ENCODE measurements around the gene CUBN.

DNA sequence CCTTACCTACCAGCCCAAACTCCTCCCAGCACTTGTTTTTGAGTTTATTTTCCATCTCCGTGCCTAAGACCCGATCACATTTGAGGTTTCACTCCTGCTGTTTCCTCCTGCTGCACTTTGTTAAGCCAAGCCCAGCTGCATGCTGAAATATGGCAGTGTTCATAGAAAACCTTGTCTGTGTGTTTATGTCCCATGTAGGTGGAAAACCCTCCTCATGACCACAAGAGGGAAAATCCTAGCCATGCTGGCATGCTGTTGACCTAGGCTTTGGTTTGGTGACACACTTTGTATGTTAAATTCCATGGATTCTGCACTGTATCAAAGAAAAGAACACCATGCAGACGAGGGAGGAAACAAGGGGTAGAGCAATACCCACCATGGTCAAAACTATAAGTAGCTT lies 154.4 kb downstream of the CUBN start:
- TF ChIP-seq SIN3A (IDR thresholded peaks at IDR 0.05; ENCODE audit: borderline replicate concordance, insufficient read depth, low read depth, low read length) (no peak), POLR2AphosphoS5 (IDR thresholded peaks at IDR 0.05; ENCODE audit: low read depth, low read length) (no peak), TCF7L2 (IDR thresholded peaks at IDR 0.05; ENCODE audit: low read depth, low read length) (no peak)
- TF ChIP-seq, protein P1, sequence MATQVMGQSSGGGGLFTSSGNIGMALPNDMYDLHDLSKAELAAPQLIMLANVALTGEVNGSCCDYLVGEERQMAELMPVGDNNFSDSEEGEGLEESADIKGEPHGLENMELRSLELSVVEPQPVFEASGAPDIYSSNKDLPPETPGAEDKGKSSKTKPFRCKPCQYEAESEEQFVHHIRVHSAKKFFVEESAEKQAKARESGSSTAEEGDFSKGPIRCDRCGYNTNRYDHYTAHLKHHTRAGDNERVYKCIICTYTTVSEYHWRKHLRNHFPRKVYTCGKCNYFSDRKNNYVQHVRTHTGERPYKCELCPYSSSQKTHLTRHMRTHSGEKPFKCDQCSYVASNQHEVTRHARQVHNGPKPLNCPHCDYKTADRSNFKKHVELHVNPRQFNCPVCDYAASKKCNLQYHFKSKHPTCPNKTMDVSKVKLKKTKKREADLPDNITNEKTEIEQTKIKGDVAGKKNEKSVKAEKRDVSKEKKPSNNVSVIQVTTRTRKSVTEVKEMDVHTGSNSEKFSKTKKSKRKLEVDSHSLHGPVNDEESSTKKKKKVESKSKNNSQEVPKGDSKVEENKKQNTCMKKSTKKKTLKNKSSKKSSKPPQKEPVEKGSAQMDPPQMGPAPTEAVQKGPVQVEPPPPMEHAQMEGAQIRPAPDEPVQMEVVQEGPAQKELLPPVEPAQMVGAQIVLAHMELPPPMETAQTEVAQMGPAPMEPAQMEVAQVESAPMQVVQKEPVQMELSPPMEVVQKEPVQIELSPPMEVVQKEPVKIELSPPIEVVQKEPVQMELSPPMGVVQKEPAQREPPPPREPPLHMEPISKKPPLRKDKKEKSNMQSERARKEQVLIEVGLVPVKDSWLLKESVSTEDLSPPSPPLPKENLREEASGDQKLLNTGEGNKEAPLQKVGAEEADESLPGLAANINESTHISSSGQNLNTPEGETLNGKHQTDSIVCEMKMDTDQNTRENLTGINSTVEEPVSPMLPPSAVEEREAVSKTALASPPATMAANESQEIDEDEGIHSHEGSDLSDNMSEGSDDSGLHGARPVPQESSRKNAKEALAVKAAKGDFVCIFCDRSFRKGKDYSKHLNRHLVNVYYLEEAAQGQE (IDR thresholded peaks at IDR 0.05; ENCODE audit: insufficient read depth in 1 of 2, low read depth in 2 of 2, low read length in 1 of 2): no peak
- TF ChIP-seq, protein P2, sequence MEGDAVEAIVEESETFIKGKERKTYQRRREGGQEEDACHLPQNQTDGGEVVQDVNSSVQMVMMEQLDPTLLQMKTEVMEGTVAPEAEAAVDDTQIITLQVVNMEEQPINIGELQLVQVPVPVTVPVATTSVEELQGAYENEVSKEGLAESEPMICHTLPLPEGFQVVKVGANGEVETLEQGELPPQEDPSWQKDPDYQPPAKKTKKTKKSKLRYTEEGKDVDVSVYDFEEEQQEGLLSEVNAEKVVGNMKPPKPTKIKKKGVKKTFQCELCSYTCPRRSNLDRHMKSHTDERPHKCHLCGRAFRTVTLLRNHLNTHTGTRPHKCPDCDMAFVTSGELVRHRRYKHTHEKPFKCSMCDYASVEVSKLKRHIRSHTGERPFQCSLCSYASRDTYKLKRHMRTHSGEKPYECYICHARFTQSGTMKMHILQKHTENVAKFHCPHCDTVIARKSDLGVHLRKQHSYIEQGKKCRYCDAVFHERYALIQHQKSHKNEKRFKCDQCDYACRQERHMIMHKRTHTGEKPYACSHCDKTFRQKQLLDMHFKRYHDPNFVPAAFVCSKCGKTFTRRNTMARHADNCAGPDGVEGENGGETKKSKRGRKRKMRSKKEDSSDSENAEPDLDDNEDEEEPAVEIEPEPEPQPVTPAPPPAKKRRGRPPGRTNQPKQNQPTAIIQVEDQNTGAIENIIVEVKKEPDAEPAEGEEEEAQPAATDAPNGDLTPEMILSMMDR (IDR thresholded peaks at IDR 0.05): no peak

Data from Panc1 (cell line).